HepG2 (cell line): ENCODE measurements around the gene NKX3-2. TPM values are rescaled to one million over a fixed set of nuclear protein-coding genes. Genes with fewer than 3 reads are reported as not detected.
A peak's percentile ranks its signal among the peaks of the same experiment; 100 is the strongest.

Experiments used
- ADNP ChIP-seq: sonication (generic); formaldehyde crosslinking; IDR thresholded peaks from 2 replicates; pipeline ENCODE4 v1.4.0; 2020; ENCODE audit warnings: missing genetic modification reagents
- BORCS8-MEF2B ChIP-seq: sonication (generic); formaldehyde crosslinking; IDR thresholded peaks from 2 replicates; pipeline ENCODE4 v1.8.0; 2022; ENCODE audit warnings: mild to moderate bottlenecking, missing genetic modification reagents
- GMEB1 ChIP-seq: sonication (generic); formaldehyde crosslinking; IDR thresholded peaks from 2 replicates; pipeline ENCODE4 v1.5.1; 2020; ENCODE audit warnings: missing genetic modification reagents, mild to moderate bottlenecking, borderline replicate concordance
- KLF12 ChIP-seq: sonication (generic); formaldehyde crosslinking; IDR thresholded peaks from 2 replicates; pipeline ENCODE4 v1.4.0; 2020; ENCODE audit warnings: missing genetic modification reagents, borderline replicate concordance
- MYNN ChIP-seq: sonication (generic); formaldehyde crosslinking; IDR thresholded peaks from 2 replicates; pipeline ENCODE4 v1.4.0; 2020; ENCODE audit warnings: mild to moderate bottlenecking, low read depth, missing genetic modification reagents
- PBX2 ChIP-seq: IDR thresholded peaks from 2 replicates; pipeline ENCODE4 v1.6.1; 2016; ENCODE audit warnings: control low read depth
- SP4 ChIP-seq: sonication (generic); formaldehyde crosslinking; IDR thresholded peaks from 2 replicates; pipeline ENCODE4 v1.8.1; 2023; ENCODE audit warnings: mild to moderate bottlenecking, missing genetic modification reagents
- YEATS2 ChIP-seq: sonication (generic); formaldehyde crosslinking; IDR thresholded peaks from 2 replicates; pipeline ENCODE4 v1.4.0; 2020; ENCODE audit warnings: missing genetic modification reagents, borderline replicate concordance
- ZNF264 ChIP-seq: sonication (generic); formaldehyde crosslinking; IDR thresholded peaks from 2 replicates; pipeline ENCODE4 v1.4.0; 2020; ENCODE audit warnings: missing genetic modification reagents
- ZNF784 ChIP-seq: sonication (generic); formaldehyde crosslinking; IDR thresholded peaks from 2 replicates; pipeline ENCODE4 v1.5.1; 2020; ENCODE audit warnings: missing genetic modification reagents, mild to moderate bottlenecking, borderline replicate concordance
- polyA plus RNA-seq, 8 experiments: library from polyadenylated mRNA; depleted of rRNA in 3 of 8; stranded (reverse) in 7 of 8; unstranded in 1 of 8; fragments of >200 nt; fragmentation: Illumina TruSeq in 4 of 8; extraction: Trizol in 4 of 8; gene quantifications; 2 replicates each; pipeline versions ENCODE4 v1.2.1 to v1.2.3, GENCODE V29; 2011 to 2016; ENCODE audit warnings: low read depth in 4 of 8, missing spikeins in 1 of 8, mixed read lengths in 1 of 8; ENCODE audit not compliant: insufficient read depth in 1 of 8
- total RNA-seq, 5 experiments: library from RNA; depleted of rRNA; stranded (reverse); fragments of >200 nt; fragmentation: Illumina TruSeq; extraction: Trizol; gene quantifications; 2 replicates each; pipeline ENCODE4 v1.2.3, GENCODE V29; 2016; ENCODE audit warnings: low read depth in 1 of 5
- TF ChIP-seq, protein P1 (sequence below): sonication (generic); formaldehyde crosslinking; IDR thresholded peaks from 2 replicates; pipeline ENCODE4 v1.8.1; 2023; ENCODE audit warnings: mild to moderate bottlenecking, moderate library complexity, missing genetic modification reagents
- TF ChIP-seq, protein P2 (sequence below): sonication (generic); formaldehyde crosslinking; IDR thresholded peaks from 2 replicates; pipeline ENCODE4 v1.4.0; 2020; ENCODE audit warnings: low read depth, mild to moderate bottlenecking, missing genetic modification reagents
- TF ChIP-seq, protein P3 (sequence below): sonication (generic); formaldehyde crosslinking; IDR thresholded peaks from 2 replicates; pipeline ENCODE4 v1.5.0; 2020; ENCODE audit warnings: missing genetic modification reagents
- TF ChIP-seq, protein P4 (sequence below): sonication (generic); formaldehyde crosslinking; IDR thresholded peaks from 2 replicates; pipeline ENCODE4 v1.4.0; 2020; ENCODE audit warnings: missing genetic modification reagents

Gene NKX3-2
- total and polyA plus RNA-seq, 2 of the 13 experiments (the other 11 are each of a cell fraction or from before 2014, with no cell fraction given) = 0.07 to 0.13 TPM

DNA sequence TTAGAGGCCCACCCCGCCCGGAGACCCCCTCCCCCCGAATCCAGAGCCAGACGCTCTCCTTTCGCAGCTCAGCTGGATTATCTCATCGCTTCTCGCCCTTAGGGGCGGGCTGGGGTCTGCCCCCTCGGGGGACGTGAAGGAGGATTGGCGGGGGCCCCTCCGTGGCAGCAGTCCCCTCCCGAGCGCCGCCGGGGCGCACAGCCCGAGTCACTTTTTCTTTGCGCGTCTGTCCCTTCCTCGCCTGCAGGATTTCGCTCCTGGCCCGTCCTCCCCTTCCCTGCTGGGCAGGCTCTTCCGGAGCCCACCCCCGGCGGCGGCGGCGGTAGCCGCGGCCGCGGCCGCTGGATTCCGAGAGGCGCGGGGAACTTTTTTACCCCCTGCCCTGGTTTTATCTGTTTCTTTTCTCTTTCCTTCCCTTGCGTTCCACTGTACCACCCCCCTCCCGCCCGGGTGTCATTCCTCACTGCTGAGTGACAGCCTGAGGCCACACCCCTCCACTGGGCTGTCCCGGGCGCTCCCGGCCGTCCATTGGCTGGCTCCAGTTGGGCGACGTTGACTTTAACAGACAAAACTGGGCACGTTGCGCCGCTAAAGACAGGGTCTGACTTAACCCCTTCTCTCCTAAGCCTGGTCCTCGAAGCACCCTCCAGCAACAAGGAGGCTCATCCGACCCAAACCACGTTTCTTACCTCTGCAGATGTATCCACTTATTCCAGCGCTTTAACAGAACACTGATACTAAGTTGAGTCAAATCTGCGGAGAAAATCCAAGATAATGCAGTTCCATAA, 492 bp upstream of the NKX3-2 start (continued):
- TF ChIP-seq SP4 = peak; percentile 70
- no peak for TF ChIP-seq ZNF784
- TF ChIP-seq MYNN (CRISPR knock-in tag) = no peak
- TF ChIP-seq, protein P1, sequence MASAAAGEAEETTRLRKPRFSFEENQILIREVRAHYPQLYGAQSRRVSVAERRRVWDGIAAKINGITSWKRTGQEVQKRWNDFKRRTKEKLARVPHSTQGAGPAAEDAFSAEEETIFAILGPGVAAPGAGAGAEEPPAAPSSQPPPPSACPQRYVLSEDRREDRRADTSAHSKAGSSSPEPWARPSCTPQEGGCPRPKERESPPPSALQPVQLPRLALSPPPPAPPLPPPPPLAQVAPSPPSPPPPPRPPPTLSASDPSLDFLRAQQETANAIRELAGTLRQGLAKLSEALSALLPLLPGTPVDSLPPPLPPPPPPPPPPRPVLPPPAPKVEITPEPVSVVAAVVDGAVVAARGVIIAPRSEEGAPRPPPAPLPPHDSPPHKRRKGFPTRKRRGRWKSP (CRISPR knock-in tag) = peak; percentile 91
- TF ChIP-seq, protein P2, sequence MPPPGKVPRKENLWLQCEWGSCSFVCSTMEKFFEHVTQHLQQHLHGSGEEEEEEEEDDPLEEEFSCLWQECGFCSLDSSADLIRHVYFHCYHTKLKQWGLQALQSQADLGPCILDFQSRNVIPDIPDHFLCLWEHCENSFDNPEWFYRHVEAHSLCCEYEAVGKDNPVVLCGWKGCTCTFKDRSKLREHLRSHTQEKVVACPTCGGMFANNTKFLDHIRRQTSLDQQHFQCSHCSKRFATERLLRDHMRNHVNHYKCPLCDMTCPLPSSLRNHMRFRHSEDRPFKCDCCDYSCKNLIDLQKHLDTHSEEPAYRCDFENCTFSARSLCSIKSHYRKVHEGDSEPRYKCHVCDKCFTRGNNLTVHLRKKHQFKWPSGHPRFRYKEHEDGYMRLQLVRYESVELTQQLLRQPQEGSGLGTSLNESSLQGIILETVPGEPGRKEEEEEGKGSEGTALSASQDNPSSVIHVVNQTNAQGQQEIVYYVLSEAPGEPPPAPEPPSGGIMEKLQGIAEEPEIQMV = 0 out of 2 replicates have a peak, but pooled peaks have one; percentile 43
- TF ChIP-seq ADNP (CRISPR knock-in tag) = no peak
- peak; percentile 59; the same call in 1 of the 2 replicates for TF ChIP-seq GMEB1 (CRISPR knock-in tag)
- no peak for TF ChIP-seq YEATS2
- TF ChIP-seq PBX2 (CRISPR knock-in tag) = peak; percentile 85
- TF ChIP-seq ZNF264 (CRISPR knock-in tag) = peak; percentile 47; the same call in 1 of the 2 replicates
- peak; percentile 65 for TF ChIP-seq BORCS8-MEF2B
- TF ChIP-seq KLF12 (CRISPR knock-in tag) = no peak
- TF ChIP-seq, protein P3, sequence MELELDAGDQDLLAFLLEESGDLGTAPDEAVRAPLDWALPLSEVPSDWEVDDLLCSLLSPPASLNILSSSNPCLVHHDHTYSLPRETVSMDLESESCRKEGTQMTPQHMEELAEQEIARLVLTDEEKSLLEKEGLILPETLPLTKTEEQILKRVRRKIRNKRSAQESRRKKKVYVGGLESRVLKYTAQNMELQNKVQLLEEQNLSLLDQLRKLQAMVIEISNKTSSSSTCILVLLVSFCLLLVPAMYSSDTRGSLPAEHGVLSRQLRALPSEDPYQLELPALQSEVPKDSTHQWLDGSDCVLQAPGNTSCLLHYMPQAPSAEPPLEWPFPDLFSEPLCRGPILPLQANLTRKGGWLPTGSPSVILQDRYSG = no peak
- TF ChIP-seq, protein P4, sequence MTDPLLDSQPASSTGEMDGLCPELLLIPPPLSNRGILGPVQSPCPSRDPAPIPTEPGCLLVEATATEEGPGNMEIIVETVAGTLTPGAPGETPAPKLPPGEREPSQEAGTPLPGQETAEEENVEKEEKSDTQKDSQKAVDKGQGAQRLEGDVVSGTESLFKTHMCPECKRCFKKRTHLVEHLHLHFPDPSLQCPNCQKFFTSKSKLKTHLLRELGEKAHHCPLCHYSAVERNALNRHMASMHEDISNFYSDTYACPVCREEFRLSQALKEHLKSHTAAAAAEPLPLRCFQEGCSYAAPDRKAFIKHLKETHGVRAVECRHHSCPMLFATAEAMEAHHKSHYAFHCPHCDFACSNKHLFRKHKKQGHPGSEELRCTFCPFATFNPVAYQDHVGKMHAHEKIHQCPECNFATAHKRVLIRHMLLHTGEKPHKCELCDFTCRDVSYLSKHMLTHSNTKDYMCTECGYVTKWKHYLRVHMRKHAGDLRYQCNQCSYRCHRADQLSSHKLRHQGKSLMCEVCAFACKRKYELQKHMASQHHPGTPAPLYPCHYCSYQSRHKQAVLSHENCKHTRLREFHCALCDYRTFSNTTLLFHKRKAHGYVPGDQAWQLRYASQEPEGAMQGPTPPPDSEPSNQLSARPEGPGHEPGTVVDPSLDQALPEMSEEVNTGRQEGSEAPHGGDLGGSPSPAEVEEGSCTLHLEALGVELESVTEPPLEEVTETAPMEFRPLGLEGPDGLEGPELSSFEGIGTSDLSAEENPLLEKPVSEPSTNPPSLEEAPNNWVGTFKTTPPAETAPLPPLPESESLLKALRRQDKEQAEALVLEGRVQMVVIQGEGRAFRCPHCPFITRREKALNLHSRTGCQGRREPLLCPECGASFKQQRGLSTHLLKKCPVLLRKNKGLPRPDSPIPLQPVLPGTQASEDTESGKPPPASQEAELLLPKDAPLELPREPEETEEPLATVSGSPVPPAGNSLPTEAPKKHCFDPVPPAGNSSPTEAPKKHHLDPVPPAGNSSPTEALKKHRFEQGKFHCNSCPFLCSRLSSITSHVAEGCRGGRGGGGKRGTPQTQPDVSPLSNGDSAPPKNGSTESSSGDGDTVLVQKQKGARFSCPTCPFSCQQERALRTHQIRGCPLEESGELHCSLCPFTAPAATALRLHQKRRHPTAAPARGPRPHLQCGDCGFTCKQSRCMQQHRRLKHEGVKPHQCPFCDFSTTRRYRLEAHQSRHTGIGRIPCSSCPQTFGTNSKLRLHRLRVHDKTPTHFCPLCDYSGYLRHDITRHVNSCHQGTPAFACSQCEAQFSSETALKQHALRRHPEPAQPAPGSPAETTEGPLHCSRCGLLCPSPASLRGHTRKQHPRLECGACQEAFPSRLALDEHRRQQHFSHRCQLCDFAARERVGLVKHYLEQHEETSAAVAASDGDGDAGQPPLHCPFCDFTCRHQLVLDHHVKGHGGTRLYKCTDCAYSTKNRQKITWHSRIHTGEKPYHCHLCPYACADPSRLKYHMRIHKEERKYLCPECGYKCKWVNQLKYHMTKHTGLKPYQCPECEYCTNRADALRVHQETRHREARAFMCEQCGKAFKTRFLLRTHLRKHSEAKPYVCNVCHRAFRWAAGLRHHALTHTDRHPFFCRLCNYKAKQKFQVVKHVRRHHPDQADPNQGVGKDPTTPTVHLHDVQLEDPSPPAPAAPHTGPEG (CRISPR knock-in tag) = peak; percentile 37; the same call in 1 of the 2 replicates
